Neural cell (in vitro differentiated cells): ENCODE data around the gene TBC1D16. TPM values are rescaled to one million over a fixed set of nuclear protein-coding genes. Genes with fewer than 3 reads are reported as not detected.

Source experiments
- H2AFZ ChIP-seq: fragments of 200-600, 300-800 bp; sonication (generic), shearing (Covaris generic); 2 replicates; pipeline ENCODE4 v1.6.0; 2014; ENCODE audit warnings: low read depth, mild to moderate bottlenecking, antibody characterized with exemption, low read length, moderate library complexity
- H3F3A ChIP-seq: fragments of 200-600 bp; shearing (Covaris generic); 2 replicates; pipeline ENCODE4 v1.6.1; 2016; ENCODE audit warnings: mild to moderate bottlenecking, moderate library complexity, mixed read lengths, antibody characterized with exemption, low read length; ENCODE audit not compliant: insufficient read depth, poor library complexity, severe bottlenecking
- H3K27ac ChIP-seq: fragments of 200-600, 300-800 bp; sonication (generic), shearing (Covaris generic); 2 replicates; pipeline ENCODE4 v1.5.1; 2014; ENCODE audit warnings: mild to moderate bottlenecking, low read length, moderate library complexity
- H3K27me3 ChIP-seq: fragments of 300-800, 200-600 bp; sonication (generic), shearing (Covaris generic); 2 replicates; pipeline ENCODE4 v1.6.0; 2014; ENCODE audit warnings: mild to moderate bottlenecking, low read depth, low read length, moderate library complexity; ENCODE audit not compliant: insufficient read depth
- H3K36me3 ChIP-seq: fragments of 300-800, 200-600 bp; sonication (generic), shearing (Covaris generic); 2 replicates; pipeline ENCODE4 v1.5.1; 2014; ENCODE audit warnings: mild to moderate bottlenecking, antibody characterized with exemption, low read length, moderate library complexity; ENCODE audit not compliant: insufficient read depth
- H3K4me2 ChIP-seq: fragments of 300-800, 200-600 bp; sonication (generic), shearing (Covaris generic); 2 replicates; pipeline ENCODE4 v1.6.0; 2014; ENCODE audit warnings: mild to moderate bottlenecking, low read length
- H3K4me3 ChIP-seq: fragments of 300-800, 200-600 bp; sonication (generic), shearing (Covaris generic); 2 replicates; pipeline ENCODE4 v1.5.1; 2014; ENCODE audit warnings: mild to moderate bottlenecking, low read length, moderate library complexity
- H3K79me2 ChIP-seq: fragments of 200-600 bp; shearing (Covaris generic); replicated peaks from 2 replicates; pipeline ENCODE4 v1.6.0; 2014; ENCODE audit warnings: mild to moderate bottlenecking, low read length, moderate library complexity; ENCODE audit not compliant: insufficient read depth
- H3K9ac ChIP-seq: fragments of 300-800, 200-600 bp; sonication (generic), shearing (Covaris generic); 2 replicates; pipeline ENCODE4 v1.6.1; 2016; ENCODE audit warnings: mild to moderate bottlenecking, low read length, mixed read lengths
- H3K9me2 ChIP-seq: fragments of 200-600 bp; shearing (Covaris generic); 2 replicates; pipeline ENCODE4 v1.6.1; 2016; ENCODE audit warnings: mild to moderate bottlenecking, low read length, mixed read lengths; ENCODE audit not compliant: insufficient read depth
- H3K9me3 ChIP-seq: fragments of 200-600, 300-800 bp; sonication (generic), shearing (Covaris generic); 2 replicates; pipeline ENCODE4 v1.6.1; 2016; ENCODE audit warnings: mild to moderate bottlenecking, mixed run types, low read length, moderate library complexity, mixed read lengths
- H4K20me1 ChIP-seq: fragments of 200-600 bp; shearing (Covaris generic); 2 replicates; pipeline ENCODE4 v1.6.1; 2016; ENCODE audit warnings: mild to moderate bottlenecking, mixed run types; ENCODE audit not compliant: insufficient read depth
- CTCF ChIP-seq: fragments of 450-650 bp; IDR thresholded peaks from 2 replicates; pipeline ENCODE4 v1.5.1; 2014; ENCODE audit warnings: antibody characterized with exemption, mild to moderate bottlenecking, moderate library complexity; ENCODE audit not compliant: poor library complexity, severe bottlenecking
- EP300 ChIP-seq: fragments of 450-650 bp; conservative IDR thresholded peaks from 2 replicates; pipeline ENCODE4 v1.6.1; 2014; ENCODE audit warnings: antibody characterized with exemption, mild to moderate bottlenecking, moderate library complexity; ENCODE audit not compliant: poor library complexity, severe bottlenecking
- EZH2 ChIP-seq: fragments of 200-600, 300-800 bp; shearing (Covaris generic), sonication (generic); IDR thresholded peaks from 2 replicates; pipeline ENCODE4 v1.6.1; 2014; ENCODE audit warnings: antibody characterized with exemption, low read length, borderline replicate concordance, mild to moderate bottlenecking; ENCODE audit not compliant: insufficient read depth, poor library complexity, severe bottlenecking
- MXI1 ChIP-seq: fragments of 450-650 bp; conservative IDR thresholded peaks from 2 replicates; pipeline ENCODE4 v1.6.1; 2014; ENCODE audit warnings: antibody characterized with exemption, mild to moderate bottlenecking; ENCODE audit not compliant: poor library complexity, severe bottlenecking
- POLR2AphosphoS5 ChIP-seq: IDR thresholded peaks from 2 replicates; pipeline ENCODE4 v1.6.1; 2012
- RAD21 ChIP-seq: fragments of 450-650 bp; conservative IDR thresholded peaks from 2 replicates; pipeline ENCODE4 v1.6.1; 2014; ENCODE audit warnings: antibody characterized with exemption, mild to moderate bottlenecking, moderate library complexity
- REST ChIP-seq: IDR thresholded peaks from 2 replicates; pipeline ENCODE4 v1.6.1; 2012; ENCODE audit warnings: borderline replicate concordance
- SMC3 ChIP-seq: fragments of 450-650 bp; conservative IDR thresholded peaks from 2 replicates; pipeline ENCODE4 v1.6.1; 2014; ENCODE audit warnings: antibody characterized with exemption, mild to moderate bottlenecking, moderate library complexity; ENCODE audit not compliant: poor library complexity
- TAF1 ChIP-seq: IDR thresholded peaks from 2 replicates; pipeline ENCODE4 v1.6.1; 2012; ENCODE audit warnings: low read depth
- polyA plus RNA-seq: library from polyadenylated mRNA; depleted of rRNA; stranded (reverse); fragments of >200 nt; gene quantifications from 2 replicates; pipeline ENCODE4 v1.2.3, GENCODE V29; 2014

TBC1D16 gene
- polyA plus RNA-seq, 1 donor from 2014 or later, result 19.8 TPM

- no peaks in the 10 kb centered on the region for H3F3A ChIP-seq
- H3K27ac ChIP-seq, result no peak overlapping the region
- no peak overlapping the region for H2AFZ ChIP-seq
- H3K9me2 ChIP-seq, result no peaks in the 10 kb centered on the region
- no peaks in the 10 kb centered on the region for H3K79me2 ChIP-seq
- H3K36me3 ChIP-seq, result no peaks in the 10 kb centered on the region
- no peak overlapping the region for H3K4me3 ChIP-seq
- H4K20me1 ChIP-seq, result no peaks in the 10 kb centered on the region
- no peak overlapping the region for H3K9ac ChIP-seq
- H3K4me2 ChIP-seq, result no peak overlapping the region
- H3K27me3 ChIP-seq, result no peaks in the 10 kb centered on the region
- H3K9me3 ChIP-seq, result no peaks in the 10 kb centered on the region
- no peak for TF ChIP-seq EZH2
- no peak for TF ChIP-seq CTCF
- no peak for TF ChIP-seq MXI1
These were observed 19.9 kb upstream of the TBC1D16 start for GRCh38 chr17:80055597-80055996.

GRCh38 chr17:80053102-80053501 is 17.4 kb upstream of the TBC1D16 start:
- Histone ChIP-seq H3K9me3 (no peaks in the 10 kb centered on the region), H3K27ac (no peak overlapping the region), H3K27me3 (no peaks in the 10 kb centered on the region), H4K20me1 (no peaks in the 10 kb centered on the region), H2AFZ (no peak overlapping the region), H3K9me2 (no peaks in the 10 kb centered on the region), H3K79me2 (no peaks in the 10 kb centered on the region), H3F3A (no peaks in the 10 kb centered on the region), H3K9ac (no peak overlapping the region), H3K36me3 (no peaks in the 10 kb centered on the region), H3K4me3 (no peak overlapping the region), H3K4me2 (no peak overlapping the region)
- TF ChIP-seq SMC3 (no peak), RAD21 (no peak), EZH2 (no peak), POLR2AphosphoS5 (no peak), EP300 (no peak), CTCF (no peak), MXI1 (no peak), TAF1 (no peak), REST (no peak)
